CD14-positive monocyte (primary cell): Measurements from ENCODE around the gene CHID1. TPM values are rescaled to one million over a fixed set of nuclear protein-coding genes. Genes with fewer than 3 reads are reported as not detected.

Experiments used
- DNase-seq, 3 donors: peaks; one replicate each; pipeline ENCODE4 v3.0.0-alpha.2; 2011 to 2022
- H2AFZ ChIP-seq: 2 replicates; pipeline ENCODE4 v1.6.0; 2012; ENCODE audit warnings: mild to moderate bottlenecking, low read depth, low read length, inconsistent platforms; ENCODE audit not compliant: insufficient read depth, poor library complexity, severe bottlenecking
- H3K27ac ChIP-seq, 2 donors: 1 replicate in 1 of 2; 2 replicates in 1 of 2; pipeline ENCODE4 v1.5.1; 2012 to 2013; ENCODE audit warnings: low read length in 2 of 2, control low read depth in 1 of 2, inconsistent platforms in 1 of 2, low read depth in 1 of 2, mild to moderate bottlenecking in 1 of 2
- H3K27me3 ChIP-seq, 2 donors: one replicate each; pipeline versions ENCODE4 v1.6.0 to v1.6.1; 2011 to 2013; ENCODE audit warnings: low read length in 2 of 2; ENCODE audit not compliant: control insufficient read depth in 2 of 2, insufficient read depth in 2 of 2
- H3K36me3 ChIP-seq, 2 donors: replicated peaks in 1 of 2; 1 replicate in 1 of 2; 2 replicates in 1 of 2; pipeline versions ENCODE4 v1.5.1 to v1.6.1; 2012 to 2013; ENCODE audit warnings: low read length in 2 of 2, control low read depth in 1 of 2, inconsistent platforms in 1 of 2, mild to moderate bottlenecking in 1 of 2; ENCODE audit not compliant: insufficient read depth in 2 of 2, control insufficient read depth in 1 of 2
- H3K4me1 ChIP-seq, 2 donors: 1 replicate in 1 of 2; 2 replicates in 1 of 2; pipeline versions ENCODE4 v1.5.1 to v1.6.1; 2012 to 2013; ENCODE audit warnings: low read length in 2 of 2, control low read depth in 1 of 2, inconsistent platforms in 1 of 2, mild to moderate bottlenecking in 1 of 2, moderate library complexity in 1 of 2; ENCODE audit not compliant: insufficient read depth in 2 of 2, control insufficient read depth in 1 of 2
- H3K4me2 ChIP-seq: replicated peaks from 2 replicates; pipeline ENCODE3; 2012; ENCODE audit warnings: low read length, moderate library complexity, mild to moderate bottlenecking; ENCODE audit not compliant: poor library complexity, severe bottlenecking; ENCODE audit errors: extremely low read depth
- H3K4me3 ChIP-seq, 3 experiments: fragments of 200-600 bp in 1 of 3; sonication (generic) in 1 of 3; replicated peaks in 1 of 3; 1 replicate in 2 of 3; 2 replicates in 1 of 3; pipeline ENCODE4 v1.5.1; 2011 to 2013; ENCODE audit warnings: low read length in 3 of 3, mild to moderate bottlenecking in 3 of 3, control low read depth in 2 of 3, low read depth in 2 of 3, inconsistent platforms in 1 of 3, moderate library complexity in 1 of 3
- H3K79me2 ChIP-seq: 2 replicates; pipeline ENCODE4 v1.6.0; 2012; ENCODE audit warnings: mild to moderate bottlenecking, control low read depth, inconsistent platforms, low read length, moderate library complexity; ENCODE audit not compliant: insufficient read depth
- H3K9ac ChIP-seq: 2 replicates; pipeline ENCODE4 v1.6.0; 2017; ENCODE audit warnings: low read length, mild to moderate bottlenecking; ENCODE audit not compliant: insufficient read depth, poor library complexity, severe bottlenecking
- H3K9me3 ChIP-seq, 2 donors: replicated peaks in 1 of 2; 1 replicate in 1 of 2; 2 replicates in 1 of 2; pipeline versions ENCODE4 v1.5.1 to v1.6.1; 2012 to 2013; ENCODE audit warnings: low read length in 2 of 2, control low read depth in 1 of 2; ENCODE audit not compliant: control insufficient read depth in 1 of 2, insufficient read depth in 1 of 2
- H4K20me1 ChIP-seq: 2 replicates; pipeline ENCODE4 v1.6.0; 2012; ENCODE audit warnings: mild to moderate bottlenecking, low read length, control low read depth, moderate library complexity; ENCODE audit not compliant: insufficient read depth
- H3K27ac Mint-ChIP-seq, 7 donors: one replicate each; pipeline ENCODE4 v1.8.0; 2020; ENCODE audit warnings: mild to moderate bottlenecking in 7 of 7, mixed read lengths in 7 of 7, moderate library complexity in 6 of 7, inconsistent platforms in 2 of 7
- H3K27me3 Mint-ChIP-seq, 3 donors: one replicate each; pipeline ENCODE4 v1.8.0; 2021 to 2022; ENCODE audit warnings: low read depth in 3 of 3, mild to moderate bottlenecking in 3 of 3, mixed read lengths in 3 of 3, moderate library complexity in 3 of 3, inconsistent platforms in 1 of 3
- H3K36me3 Mint-ChIP-seq, 2 donors: one replicate each; pipeline ENCODE4 v1.8.0; 2020; ENCODE audit warnings: mixed read lengths in 2 of 2, inconsistent platforms in 1 of 2, mild to moderate bottlenecking in 1 of 2
- H3K4me1 Mint-ChIP-seq: one replicate; pipeline ENCODE4 v1.8.0; 2020; ENCODE audit warnings: mild to moderate bottlenecking, mixed read lengths
- H3K4me3 Mint-ChIP-seq, 2 donors: one replicate each; pipeline ENCODE4 v1.8.0; 2020; ENCODE audit warnings: mild to moderate bottlenecking in 2 of 2, mixed read lengths in 2 of 2, moderate library complexity in 1 of 2
- H3K9me3 Mint-ChIP-seq, 7 donors: one replicate each; pipeline ENCODE4 v1.8.0; 2020 to 2022; ENCODE audit warnings: mixed read lengths in 7 of 7, mild to moderate bottlenecking in 6 of 7, moderate library complexity in 6 of 7, inconsistent platforms in 2 of 7
- WGBS: methylation state at CpG from one replicate; pipeline ENCODE4 v1.1.5; 2013; ENCODE audit warnings: missing lambda C conversion rate; ENCODE audit not compliant: insufficient coverage; 5-methylcytosine and 5-hydroxymethylcytosine counted together
- intact Hi-C, 2 donors: fragments of 100-400 bp; cut with micrococcal nuclease; formaldehyde crosslinking; loops; one replicate each; pipeline versions ENCODE4 v1.15.0 to v1.15.1; 2023
- polyA plus RNA-seq, 3 donors: library from polyadenylated mRNA; depleted of rRNA in 1 of 3; unstranded in 2 of 3; stranded (reverse) in 1 of 3; fragments of 300-500 nt in 2 of 3; fragments of >200 nt in 1 of 3; fragmentation: Illumina TruSeq in 2 of 3; gene quantifications; 1 replicate in 2 of 3; 2 replicates in 1 of 3; pipeline ENCODE4 v1.2.3, GENCODE V29; 2012 to 2021
- TF ChIP-seq, protein P1 (sequence below): fragments of 200-600 bp; IDR thresholded peaks from one replicate; pipeline ENCODE4 v1.8.0; 2022; ENCODE audit warnings: antibody characterized with exemption, mild to moderate bottlenecking

The CHID1 gene
- polyA plus RNA-seq, 3 donors = 23.2 to 45.4 (median 45.0) TPM

DNA sequence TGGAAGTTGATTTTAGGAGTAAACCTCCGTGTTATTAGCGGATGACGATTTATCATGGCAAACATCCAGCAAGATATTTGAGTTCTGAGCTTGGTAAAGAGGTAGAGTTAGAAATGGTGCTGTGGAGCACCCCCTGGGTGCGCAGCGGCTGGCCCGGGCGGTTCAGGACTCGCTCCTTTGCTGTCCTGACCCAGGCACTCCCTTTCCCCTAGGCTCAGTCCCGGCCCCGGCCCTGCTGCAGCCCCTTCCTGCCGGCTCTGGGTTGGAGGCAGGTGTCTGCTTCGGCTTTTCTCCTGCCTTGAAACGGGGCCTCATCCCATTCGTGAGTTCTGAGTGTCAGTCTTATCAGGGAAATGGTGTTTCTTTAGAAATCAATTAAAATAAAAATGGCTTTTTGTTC is 48.4 kb upstream of the CHID1 start:
- Histone ChIP-seq H3K4me3 (no peak overlapping the region), H3K36me3 (peaks cover 24 to 73% of the 10 kb centered on the region in 2 donors), H3K27ac (no peak overlapping the region), H4K20me1 (peaks cover 57% of the 10 kb centered on the region), H3K9ac (no peak overlapping the region), H3K4me2 (no peak overlapping the region), H3K9me3 (no peaks in the 10 kb centered on the region), H3K79me2 (peaks cover 28% of the 10 kb centered on the region), H3K4me1 (no peaks in the 10 kb centered on the region), H2AFZ (no peak overlapping the region), H3K27me3 (no peaks in the 10 kb centered on the region)
- 95% methylated on average over 11 of the region's 14 CpGs for WGBS
- Mint-ChIP-seq H3K27ac (no peak overlapping the region), H3K4me3 (no peak overlapping the region), H3K4me1 (peaks cover 11% of the 10 kb centered on the region), H3K36me3 (peaks cover 50 to 71% of the 10 kb centered on the region in 2 donors), H3K27me3 (no peaks in the 10 kb centered on the region), H3K9me3 (peaks cover 0 to 2% (median 0%) of the 10 kb centered on the region in 7 donors)
- TF ChIP-seq, protein P1, sequence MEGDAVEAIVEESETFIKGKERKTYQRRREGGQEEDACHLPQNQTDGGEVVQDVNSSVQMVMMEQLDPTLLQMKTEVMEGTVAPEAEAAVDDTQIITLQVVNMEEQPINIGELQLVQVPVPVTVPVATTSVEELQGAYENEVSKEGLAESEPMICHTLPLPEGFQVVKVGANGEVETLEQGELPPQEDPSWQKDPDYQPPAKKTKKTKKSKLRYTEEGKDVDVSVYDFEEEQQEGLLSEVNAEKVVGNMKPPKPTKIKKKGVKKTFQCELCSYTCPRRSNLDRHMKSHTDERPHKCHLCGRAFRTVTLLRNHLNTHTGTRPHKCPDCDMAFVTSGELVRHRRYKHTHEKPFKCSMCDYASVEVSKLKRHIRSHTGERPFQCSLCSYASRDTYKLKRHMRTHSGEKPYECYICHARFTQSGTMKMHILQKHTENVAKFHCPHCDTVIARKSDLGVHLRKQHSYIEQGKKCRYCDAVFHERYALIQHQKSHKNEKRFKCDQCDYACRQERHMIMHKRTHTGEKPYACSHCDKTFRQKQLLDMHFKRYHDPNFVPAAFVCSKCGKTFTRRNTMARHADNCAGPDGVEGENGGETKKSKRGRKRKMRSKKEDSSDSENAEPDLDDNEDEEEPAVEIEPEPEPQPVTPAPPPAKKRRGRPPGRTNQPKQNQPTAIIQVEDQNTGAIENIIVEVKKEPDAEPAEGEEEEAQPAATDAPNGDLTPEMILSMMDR = no peak
- no peak for DNase-seq
- intact Hi-C loops = no loop called here

DNA sequence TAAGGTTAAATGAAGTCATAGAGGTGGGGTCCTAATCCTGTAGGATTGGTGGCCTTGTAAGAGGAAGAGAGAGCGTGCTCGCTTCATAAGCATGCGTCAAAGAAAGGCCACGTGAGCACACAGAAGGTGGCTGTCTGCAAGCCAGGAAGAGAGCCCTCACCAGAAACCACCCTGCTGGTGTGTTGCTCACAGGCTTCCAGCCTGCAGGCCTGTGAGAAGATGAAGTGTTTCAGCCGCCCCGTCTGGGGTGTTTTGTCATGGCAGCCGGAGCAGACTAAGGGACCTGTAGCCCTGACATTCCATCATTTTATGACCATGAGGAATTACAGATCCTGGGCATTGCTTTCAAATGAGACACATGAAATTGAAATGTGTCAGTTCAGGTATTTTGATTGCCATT is 47.5 kb upstream of the CHID1 start:
- Histone ChIP-seq H3K4me1 (no peaks in the 10 kb centered on the region), H3K9me3 (no peaks in the 10 kb centered on the region), H3K27me3 (no peaks in the 10 kb centered on the region), H3K36me3 (peaks cover 18 to 63% of the 10 kb centered on the region in 2 donors), H3K4me2 (no peak overlapping the region), H4K20me1 (peaks cover 66% of the 10 kb centered on the region), H3K27ac (no peak overlapping the region), H3K9ac (no peak overlapping the region), H3K79me2 (peaks cover 29% of the 10 kb centered on the region), H2AFZ (no peak overlapping the region), H3K4me3 (no peak overlapping the region)
- peak overlapping the region in 1 of 7 donors; percentile 74 for H3K27ac Mint-ChIP-seq
- H3K27me3 Mint-ChIP-seq = no peaks in the 10 kb centered on the region
- H3K9me3 Mint-ChIP-seq = no peaks in the 10 kb centered on the region
- no CpG with 5 or more reads among the region's 7 CpGs for WGBS
- intact Hi-C loops = no loop called here
- no peak overlapping the region for H3K4me3 Mint-ChIP-seq
- TF ChIP-seq, protein P1 = no peak
- no peak for DNase-seq
- H3K36me3 Mint-ChIP-seq = peaks cover 44 to 68% of the 10 kb centered on the region in 2 donors
- peaks cover 17% of the 10 kb centered on the region for H3K4me1 Mint-ChIP-seq
